Sciatic nerve (tissue), 2 donors: ENCODE data around the gene RASA3. TPM values are rescaled to one million over a fixed set of nuclear protein-coding genes. Genes with fewer than 3 reads are reported as not detected.
"Not testable (repeated sequence)": the region's sequence is repeated elsewhere in the genome, so short reads cannot be mapped to it uniquely, and the experiment has no call there.

Experiments used
- ATAC-seq: fragments of 200-7000 bp; cut with Tn5 transposase; one replicate; pipeline ENCODE4 v1.9.1; 2020; ENCODE audit warnings: mild to moderate bottlenecking, moderate library complexity
- DNase-seq: peaks from one replicate; pipeline ENCODE4 v3.0.0-alpha.2; 2020; ENCODE audit warnings: low spot score
- intact Hi-C: fragments of 100-400 bp; cut with DNase I; formaldehyde crosslinking; loops from one replicate; pipeline ENCODE4 v1.14.2; 2022
- total RNA-seq: library from RNA; stranded (reverse); fragmentation: NEBNext Ultra II Directional; extraction: Animal tissue kit (Norgen Biotek cat#: 25700); gene quantifications from one replicate; pipeline ENCODE4 v1.2.1, GENCODE V29; 2021
- donor health status: DM: no; HTN: no; CAD: no.
- donor health status: DM: no; HTN: no; CAD: no.

Gene RASA3
- total RNA-seq, 1 donor from 2014 or later = 47.6 TPM

DNA sequence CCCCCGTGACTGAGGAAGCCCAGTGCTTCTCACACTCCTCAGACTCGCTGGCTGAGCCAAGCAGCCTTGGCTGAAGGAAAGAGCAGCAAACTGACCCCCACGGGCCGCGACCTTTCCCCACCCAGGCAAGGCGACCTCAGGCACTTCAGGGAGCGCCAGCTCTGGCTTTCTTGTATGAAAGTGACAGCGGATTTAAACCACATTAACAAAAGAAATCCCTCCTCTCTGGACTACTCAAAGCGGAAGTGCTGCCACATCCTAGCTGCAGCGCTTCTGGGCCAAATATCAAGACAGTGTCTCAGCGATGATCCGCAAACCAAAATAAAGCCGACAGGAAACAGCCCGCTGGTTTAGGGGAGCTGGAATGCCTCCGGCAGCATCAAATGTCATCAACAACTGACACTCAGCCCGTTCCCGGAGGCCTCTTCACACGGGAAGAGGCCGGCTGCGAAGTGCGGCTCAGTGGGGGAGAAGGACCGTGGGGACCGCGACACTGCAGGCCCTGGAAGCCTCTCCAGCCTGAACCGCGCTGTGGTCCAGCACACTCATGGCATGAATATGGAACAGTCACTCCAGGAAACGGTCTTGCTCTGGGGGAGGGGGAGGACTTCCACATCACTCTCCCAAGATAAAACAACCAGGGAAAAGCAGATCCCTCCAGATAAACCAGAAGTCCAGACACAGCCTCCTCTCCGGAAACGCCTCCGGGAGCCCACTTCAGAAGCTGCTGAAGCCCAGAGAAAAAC lies 1.4 kb downstream of the RASA3 start:
- intact Hi-C loops = no loop called here
- ATAC-seq = peak; percentile 60
- no peak for DNase-seq

DNA sequence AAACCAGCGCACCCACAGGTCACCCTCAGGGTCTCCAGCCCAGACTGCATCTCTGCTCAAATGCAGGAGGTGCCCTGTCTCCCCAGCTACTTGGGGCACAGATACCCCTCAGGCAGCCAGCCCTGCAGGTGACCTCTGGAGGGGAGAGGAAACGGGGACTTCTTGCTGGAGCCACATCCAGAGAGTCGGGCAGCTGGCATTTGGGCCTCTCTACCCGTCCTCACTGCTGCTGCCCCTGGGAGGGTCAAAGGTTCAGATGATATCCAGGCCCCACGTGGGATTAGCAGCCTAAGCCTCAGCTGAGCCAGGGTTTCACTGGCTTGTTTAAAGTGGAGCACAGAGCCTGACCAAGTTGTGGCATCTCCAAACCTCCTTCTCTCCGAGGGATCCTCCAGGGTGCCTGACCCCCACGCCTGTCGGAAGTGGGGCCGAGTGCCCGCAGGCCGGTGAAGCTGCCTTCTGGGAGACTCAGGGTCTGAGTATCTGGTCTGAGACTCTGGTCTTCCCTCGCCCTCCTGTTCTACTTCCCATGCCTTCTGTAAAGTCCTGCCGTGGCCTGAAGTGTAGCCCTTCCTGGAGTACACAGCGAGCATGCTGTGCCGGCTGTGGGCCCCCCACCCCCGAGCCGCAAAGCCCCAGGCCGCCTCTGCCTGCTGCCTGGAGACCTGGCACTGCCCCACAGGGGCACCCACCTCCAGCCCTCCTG lies 2.1 kb downstream of the RASA3 start:
- DNase-seq (no peak), ATAC-seq (no peak)
- intact Hi-C loops = no loop called here

DNA sequence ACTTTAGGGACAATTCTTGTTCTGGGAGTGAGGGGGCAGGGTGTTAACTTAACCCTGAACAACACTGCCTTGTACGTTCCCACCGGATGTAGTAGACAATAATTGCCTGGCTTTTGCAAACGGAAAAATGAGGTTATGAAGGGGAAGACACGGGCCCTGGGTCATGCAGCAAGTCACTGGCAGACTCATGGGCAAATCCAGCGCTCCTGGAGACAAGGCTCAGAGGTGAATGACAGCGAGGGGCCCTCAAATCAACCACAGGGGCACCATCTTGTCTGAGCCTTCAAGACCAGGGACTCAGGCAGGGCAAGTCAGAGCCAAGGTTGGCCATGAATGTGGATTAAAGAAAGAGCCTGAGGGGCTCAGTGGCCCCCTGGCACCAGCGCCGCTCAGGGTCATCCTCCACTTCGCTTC lies 2.8 kb downstream of the RASA3 start:
- no peak for DNase-seq
- intact Hi-C loops = no loop called here
- ATAC-seq = no peak

DNA sequence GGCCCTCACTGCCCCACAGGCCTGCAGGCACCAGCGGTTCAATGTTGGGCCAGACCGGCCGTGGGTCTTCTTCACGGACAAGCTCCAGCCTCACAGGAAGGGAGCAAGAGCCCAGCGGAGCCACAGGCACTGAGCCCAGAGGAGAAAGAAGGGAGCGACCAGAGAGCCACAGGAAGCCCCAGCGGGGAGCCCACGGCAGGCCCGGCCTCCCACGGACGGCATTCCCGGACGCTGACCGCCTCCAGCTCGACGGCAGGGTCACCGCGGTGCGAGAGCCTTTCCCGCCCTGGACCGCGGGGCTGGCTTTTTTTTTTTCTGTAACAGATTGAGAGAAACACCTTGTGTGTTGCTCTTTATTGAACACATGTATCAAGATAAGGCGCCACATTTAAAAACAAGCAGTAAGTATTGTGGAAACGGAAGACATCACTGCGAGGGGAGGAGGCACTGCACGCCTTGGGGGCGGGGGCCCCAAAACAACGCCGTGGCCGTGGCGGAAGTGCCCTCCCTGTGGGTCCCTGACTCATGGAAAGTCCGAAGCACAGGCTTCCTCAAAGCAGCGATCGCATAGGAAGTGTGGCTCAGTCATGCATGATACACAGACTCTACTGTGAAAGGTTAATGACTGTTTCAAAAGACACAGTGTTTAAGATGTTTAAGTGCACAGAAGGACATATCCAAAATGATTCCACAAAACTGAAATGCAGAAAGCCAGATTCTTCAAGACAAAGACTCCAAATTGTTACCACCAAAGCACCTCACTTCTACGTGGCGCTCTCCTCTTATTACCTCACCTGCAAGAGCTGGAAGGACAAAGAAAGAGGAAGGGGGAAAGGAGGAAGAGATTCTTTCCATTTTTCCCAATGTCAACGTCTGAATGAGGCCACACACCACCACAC lies 3.5 kb downstream of the RASA3 start:
- ATAC-seq = peak; percentile 65
- DNase-seq = peak; percentile 84
- intact Hi-C loops = no loop called here

DNA sequence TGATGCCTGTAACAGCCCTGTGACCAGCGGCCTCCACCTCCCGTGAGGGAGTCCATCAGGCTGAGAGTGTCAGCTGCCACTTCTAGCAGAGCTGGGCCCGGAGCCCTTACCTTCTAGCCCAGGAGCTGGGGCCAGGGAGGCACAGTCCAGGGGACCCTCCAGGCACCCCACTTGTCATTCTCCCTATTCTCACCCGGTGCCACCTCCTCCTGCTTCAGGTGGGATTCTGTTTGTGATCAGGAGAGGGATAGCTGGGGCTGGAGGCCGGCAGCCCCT lies 4.1 kb downstream of the RASA3 start:
- intact Hi-C loops = no loop called here
- DNase-seq = no peak
- ATAC-seq = no peak

DNA sequence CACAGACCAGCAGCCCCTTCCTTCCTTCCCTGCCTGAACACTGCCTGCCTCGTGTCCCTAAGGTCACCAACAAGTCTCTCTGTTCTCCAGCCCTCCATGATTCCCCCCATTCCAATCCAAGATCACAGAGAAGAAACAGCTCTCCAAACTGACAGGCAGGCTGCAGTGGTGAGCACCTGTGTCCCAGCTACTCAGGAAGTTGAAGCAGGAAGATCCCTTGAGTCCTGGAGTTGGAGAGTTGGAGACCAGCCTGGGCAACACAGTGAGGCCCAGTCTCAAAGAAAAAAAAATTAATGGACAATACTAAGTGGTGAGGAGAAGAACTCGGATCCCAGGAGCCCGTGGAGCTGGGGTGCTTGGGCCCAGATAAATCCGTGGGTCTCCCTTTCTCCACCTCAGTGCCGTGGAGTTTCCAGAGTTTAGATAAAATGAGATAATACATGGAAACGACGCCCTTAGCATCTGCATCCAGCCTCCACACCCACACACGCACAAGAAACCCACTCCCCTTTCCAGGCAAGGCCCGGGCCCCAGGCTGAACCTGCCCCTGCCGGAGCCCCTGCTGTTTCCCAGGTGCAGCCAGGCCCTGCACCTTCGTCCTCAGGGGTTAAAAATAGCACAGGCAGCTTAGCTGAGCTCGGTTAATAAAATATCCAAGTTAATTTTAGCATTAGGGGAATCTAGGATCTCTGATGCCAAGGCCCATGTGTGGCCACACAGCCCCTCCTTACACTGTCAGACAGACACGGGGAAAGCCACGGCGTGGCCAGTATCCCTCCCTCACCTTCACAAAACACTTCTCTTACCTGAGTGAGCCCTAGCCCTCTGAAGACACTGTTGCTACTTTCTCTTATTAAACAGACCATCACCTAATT lies 4.7 kb downstream of the RASA3 start:
- DNase-seq (no peak), ATAC-seq (no peak)
- intact Hi-C loops = no loop called here

DNA sequence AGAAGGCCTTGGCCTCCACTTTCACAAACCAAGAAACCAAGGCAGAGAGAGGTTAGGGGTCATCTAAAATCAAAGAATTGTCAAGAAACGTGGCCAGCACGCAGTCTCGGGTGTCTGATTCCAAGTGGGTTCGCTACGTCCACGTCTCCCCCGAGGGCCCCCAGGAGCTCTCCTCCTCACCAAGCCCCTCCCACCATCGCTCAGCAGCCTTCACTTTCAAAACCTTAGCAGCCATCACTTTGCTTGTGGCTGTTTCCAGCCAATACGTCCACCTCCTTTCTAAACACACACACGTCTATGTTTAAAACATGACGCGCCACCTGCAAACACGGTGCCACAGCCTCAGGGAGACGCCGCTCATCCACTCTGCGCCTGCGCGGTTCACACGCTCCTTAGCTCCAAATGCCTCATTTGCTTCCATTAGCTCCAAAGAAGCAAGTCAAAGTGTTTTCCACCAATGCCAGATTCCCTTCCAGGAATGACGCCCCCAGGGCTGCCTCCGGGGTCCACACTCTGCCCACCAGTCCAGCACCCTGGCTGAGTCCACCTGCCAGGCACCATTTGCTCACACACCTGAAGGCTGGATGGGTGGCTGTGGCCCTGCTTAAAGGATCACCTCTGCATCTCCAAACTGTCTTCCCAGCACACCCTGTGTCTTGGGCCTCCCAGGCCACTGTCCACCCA lies 5.5 kb downstream of the RASA3 start:
- DNase-seq = no peak
- no peak for ATAC-seq
- intact Hi-C loops = no loop called here

DNA sequence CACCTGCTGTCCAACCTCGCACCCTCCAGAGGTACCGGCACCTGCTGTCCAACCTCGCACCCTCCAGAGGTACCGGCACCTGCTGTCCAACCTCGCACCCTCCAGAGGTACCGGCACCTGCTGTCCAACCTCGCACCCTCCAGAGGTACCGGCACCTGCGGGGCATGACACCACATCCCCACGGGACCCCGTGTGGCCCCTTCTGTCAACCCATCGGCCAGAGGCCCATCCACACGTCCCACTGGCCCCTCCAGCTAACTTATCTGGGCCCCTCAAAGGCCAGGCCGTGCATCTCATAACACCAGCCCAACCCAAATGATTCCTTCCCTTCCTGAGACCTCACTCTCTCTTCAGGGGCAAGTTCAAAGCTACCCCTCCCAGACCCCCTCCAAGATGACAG lies 6.3 kb downstream of the RASA3 start:
- DNase-seq, ATAC-seq, intact Hi-C loops: not testable (repeated sequence)

DNA sequence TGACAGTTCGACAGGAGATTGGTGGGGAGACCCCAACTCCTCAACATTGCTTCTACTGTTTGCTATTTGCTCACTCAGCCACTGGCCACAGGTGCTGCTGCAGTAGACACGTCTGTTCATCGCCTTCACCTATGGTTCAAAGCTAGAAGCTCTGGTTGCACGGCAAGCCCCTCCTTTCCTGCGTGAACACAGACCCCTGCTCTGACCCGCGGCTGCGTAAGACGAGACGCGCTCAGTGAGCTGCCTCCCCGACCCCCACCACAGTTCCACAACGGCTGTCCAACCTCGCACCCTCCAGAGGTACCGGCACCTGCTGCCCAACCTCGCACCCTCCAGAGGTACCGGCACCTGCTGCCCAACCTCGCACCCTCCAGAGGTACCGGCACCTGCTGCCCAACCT lies 6.8 kb downstream of the RASA3 start:
- intact Hi-C loops = no loop called here
- no peak for ATAC-seq
- no peak for DNase-seq

DNA sequence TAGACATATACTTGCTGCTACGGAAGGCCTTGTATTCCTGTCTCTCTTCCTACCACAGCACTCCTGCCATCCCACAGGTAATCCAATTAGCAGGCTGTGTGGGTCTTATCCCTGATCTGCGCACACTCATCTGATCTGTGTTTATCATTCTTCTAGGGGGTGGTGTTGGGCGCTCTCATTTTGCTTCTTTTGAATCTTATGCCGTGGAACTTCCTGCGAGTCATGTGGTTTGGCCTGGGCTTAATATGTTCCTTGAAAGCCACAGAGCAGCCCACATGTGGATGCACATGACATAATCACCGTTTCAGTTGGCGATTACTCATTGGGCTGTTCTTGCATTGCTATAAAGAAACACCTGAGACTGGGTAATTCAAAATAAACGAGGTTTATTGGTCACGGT lies 7.5 kb downstream of the RASA3 start:
- intact Hi-C loops = no loop called here
- ATAC-seq (no peak), DNase-seq (no peak)

DNA sequence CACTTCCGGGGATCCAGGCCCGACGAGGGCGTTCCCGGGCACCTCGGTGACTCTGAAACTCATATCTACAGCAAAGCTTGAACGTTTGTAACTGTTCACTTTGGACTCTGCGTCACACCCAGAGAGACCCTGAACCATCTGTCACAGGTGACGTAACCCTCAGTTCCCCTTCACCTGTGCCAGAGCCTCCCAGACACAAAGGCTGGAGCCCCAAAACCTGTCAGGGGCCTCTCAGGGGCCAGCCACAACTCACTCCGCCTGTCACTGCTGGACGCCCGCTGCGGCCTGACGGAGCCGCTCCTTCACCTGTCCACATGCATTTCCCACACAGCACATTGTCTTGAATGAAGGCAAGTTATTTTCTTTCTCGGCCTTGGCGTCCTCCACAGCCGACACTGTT lies 8.0 kb downstream of the RASA3 start:
- DNase-seq (no peak), ATAC-seq (no peak)
- intact Hi-C loops = no loop called here

DNA sequence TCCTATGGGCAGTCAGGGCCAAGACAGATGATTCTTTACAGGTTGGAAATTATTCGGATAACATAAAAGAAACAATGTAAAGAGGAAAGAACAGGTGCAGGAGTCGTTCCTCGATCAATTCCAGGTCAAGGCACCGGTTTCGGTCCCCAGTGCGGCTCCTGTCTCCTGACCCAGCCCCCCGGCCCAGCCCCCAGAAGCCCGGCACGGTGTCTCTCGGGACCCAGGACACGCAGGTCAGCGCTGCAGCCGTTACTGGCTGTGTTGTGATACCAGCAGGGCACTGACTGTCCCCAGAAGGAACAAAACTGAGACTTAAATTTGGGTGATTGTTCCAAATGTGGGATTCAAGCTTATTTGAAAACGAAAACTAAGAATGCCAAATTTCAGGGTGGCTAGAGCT lies 8.5 kb downstream of the RASA3 start:
- DNase-seq = no peak
- ATAC-seq = no peak
- intact Hi-C loops = no loop called here

DNA sequence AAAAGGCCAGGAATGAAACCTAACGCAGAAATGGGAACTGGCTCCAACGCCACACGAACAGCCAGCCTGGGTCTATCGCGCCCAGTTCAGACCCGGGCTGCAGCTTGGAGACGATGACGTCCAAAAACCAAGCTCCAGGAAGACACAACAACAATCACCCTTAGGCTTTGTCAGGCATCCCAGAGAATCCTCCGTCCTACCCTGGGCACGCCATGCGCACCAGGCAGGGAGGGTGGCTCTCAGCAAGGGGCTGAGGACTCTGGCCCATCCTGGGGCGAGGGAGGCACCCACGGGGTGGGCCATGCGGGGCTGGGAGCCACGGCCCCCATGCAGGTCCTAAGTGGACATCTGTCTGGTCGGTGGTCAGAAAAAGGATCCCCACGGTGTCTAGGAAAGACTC lies 9.0 kb downstream of the RASA3 start:
- intact Hi-C loops = no loop called here
- no peak for ATAC-seq

DNA sequence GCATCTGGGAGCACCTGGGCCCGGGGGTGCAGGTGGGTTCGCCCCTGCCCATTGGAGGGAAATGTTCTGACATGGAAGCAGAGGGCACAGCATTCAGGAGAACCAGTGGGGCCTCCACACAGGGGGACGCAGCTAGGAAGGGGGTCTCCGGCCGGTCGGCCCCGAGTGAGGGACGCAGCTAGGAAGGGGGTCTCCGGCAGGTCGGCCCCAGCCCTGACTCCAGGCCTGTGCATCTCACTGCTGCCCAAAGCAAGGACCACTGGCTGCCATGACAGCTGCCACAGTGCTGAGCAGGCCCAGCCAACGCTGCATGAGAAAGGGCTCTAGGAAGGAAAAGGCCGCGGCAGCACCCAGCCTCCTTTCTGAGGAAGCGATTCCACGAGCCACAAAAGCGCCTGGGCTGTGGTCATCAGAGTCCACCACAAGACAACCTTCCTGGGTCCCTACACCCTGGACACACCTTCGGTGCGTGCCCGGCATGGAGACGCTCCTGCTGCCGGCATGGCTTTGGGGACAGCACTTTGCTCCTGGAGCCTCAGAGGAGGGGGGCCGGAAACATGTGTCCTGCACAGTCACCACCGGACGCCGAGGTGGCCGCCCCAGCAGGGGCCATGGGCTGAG lies 9.7 kb downstream of the RASA3 start:
- ATAC-seq (no peak), DNase-seq (no peak)
- intact Hi-C loops = no loop called here

More for the DNA sequence above, 9.0 kb downstream of the RASA3 start:
- DNase-seq = no peak

DNA sequence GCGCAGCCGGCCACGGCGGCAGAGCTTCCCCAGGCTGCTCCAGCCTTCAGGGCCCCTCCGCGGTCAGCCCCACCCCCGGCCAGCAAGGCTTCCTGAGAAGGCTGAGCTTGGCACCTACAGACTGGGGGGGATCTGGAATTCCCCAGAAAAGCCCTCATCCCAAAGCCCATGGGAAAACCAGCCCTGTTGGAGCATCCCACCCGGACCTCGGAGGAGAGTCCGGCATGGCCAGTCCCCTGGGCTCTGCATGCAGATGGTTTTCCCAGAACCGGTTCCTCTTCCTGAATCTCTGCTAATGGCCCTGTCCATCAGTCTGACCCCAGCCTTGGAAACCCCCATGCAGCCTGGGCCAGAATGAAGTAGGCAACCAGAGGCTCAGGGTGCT lies 10.3 kb downstream of the RASA3 start:
- no peak for ATAC-seq
- intact Hi-C loops = no loop called here
- no peak for DNase-seq

DNA sequence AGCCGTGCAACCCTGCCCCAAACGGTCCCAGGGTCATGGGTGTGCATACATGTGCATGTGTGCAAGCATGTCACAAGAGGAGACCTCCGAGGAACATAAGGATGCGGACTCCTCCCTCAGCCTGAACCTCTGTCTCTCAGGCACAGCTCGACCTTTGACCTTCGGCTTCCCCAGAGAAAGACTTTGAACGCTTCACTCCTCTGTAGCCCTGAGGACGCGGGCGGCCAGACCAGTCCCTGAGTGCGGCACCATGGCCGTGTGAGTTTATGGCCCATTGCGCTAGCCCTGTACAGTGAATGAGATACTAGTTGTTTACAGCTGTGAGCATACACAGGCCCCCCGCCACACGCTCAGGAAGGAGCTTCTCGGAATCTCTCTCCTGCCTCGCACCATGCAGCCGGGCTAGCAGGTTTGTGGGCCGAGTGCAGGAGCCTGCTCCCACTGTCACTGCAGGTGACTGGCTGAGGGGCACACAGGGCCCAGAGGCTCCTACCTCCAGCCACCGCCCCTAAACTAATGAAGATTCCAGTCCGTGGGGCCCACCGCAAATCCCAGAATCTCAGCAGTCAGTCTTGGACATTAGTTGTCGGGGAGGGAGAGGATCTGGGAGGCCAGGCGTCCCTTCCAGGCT lies 10.8 kb downstream of the RASA3 start:
- no peak for DNase-seq
- intact Hi-C loops = no loop called here
- peak; percentile 9 for ATAC-seq

DNA sequence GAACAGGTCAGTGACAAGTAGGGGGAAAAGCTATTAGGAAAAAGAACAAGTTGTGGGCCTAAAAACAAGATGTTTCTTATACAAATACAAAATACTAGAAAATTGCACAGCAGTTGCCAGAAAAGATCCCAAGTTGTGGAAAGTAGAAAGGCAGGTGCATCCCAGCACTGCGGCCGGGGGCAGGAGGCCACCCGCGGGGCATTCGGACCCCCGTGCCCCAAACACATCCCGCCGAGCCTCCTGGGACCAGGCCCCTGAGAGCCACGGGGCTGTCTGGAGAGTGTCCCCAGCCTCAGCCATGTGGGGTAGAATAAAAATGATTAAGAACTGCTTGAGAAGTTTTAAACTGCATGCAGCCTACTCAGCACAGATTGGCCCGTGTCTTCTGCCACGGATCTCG lies 11.4 kb downstream of the RASA3 start:
- ATAC-seq (peak; percentile 4), DNase-seq (no peak)
- intact Hi-C loops = no loop called here

DNA sequence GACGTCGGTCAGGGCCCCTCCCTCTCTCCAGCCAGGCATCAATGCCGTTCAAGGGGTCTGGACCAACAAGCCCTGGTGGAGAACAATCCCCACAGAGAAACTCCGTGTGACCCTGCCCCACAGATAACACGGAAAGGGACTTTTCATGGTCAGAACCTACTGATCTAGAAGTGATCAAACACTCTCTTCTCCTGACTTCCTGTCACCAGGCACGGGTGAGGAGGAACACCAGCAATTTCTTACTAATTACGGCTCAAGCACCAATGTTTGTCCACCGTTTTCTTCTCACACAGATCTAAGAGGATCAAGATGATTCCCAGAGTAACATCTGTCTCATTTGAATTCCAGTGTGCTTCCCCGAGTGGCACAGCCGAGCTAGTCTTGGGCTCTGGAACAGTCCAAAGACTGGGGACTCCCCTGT lies 11.8 kb downstream of the RASA3 start:
- ATAC-seq (peak; percentile 31), DNase-seq (no peak)
- intact Hi-C loops = no loop called here
